GM19240 (cell line): ENCODE results near the gene SCAP.

Source experiments
- DNase-seq: peaks from one replicate; pipeline ENCODE4 v3.0.0; 2011; ENCODE audit warnings: low spot score; ENCODE audit not compliant: insufficient read length

Gene SCAP

GRCh38 chr3:47432673-47433072, 43.1 kb downstream of the SCAP start:
- DNase-seq: no peak

DNA sequence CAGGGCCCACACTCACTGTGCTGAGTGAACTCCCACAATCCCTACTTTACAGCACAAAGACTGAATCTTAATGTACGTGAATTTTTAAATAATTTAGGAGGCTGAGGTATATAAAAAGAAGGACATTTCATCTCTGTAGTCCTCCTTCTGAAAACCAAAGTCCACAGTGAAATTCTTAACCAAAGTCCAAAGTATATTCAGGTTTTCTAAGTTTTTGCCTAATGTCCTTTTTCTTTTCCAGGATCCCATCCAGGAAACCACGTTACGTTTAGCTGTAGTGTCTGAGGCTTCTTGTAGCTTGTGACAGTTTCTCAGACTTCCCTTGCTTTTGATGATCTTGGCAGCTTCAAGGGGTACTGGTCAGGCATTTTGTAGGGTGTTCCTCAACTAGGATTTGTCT, 44.5 kb downstream of the SCAP start:
- no peak for DNase-seq

GRCh38 chr3:47430606-47431005, 45.1 kb downstream of the SCAP start:
- no peak for DNase-seq

DNA sequence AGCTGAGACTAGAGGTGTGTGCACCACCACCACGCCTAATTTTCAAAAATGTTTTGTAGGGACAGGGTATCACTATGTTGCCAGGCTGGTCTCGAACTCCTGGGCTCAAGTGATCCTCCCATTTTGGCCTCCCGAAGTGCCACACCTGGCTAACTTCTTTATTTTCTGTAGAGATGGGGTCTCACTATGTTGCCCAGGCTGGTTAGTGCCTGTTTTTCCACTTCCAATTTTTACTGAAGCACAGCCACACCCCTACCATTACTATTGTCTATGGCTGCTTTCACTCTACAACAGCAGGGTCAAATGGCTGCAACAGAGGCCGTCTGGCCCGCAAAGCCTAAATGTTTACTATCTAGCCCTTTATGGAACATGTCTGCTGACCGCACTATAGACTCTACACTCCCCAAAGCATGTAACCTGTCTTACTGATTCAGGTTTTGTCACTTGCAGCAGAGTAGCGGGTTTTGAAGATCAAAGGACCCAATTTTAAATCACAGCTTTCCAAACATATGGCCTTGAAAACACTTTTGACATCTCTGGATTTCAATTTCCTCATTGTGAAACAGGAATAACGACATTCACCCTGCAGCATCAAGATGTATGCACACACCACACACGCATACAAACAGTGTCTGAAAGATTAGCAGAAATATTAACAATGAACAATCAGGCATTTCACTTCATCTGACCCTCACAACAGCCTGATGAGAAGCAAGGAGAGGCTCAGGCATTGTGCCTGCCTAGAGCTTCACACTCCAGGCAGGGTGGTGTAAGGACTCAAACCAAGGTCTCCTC, 46.1 kb downstream of the SCAP start:
- no peak for DNase-seq

- no peak for DNase-seq
These were observed 47.1 kb downstream of the SCAP start for GRCh38 chr3:47428662-47429061.

GRCh38 chr3:47427866-47428265, 47.9 kb downstream of the SCAP start:
- no peak for DNase-seq

- no peak for DNase-seq
These were observed 49.8 kb downstream of the SCAP start for GRCh38 chr3:47425959-47426358.

- no peak for DNase-seq
These were observed 50.4 kb downstream of the SCAP start for GRCh38 chr3:47425383-47425778.

DNA sequence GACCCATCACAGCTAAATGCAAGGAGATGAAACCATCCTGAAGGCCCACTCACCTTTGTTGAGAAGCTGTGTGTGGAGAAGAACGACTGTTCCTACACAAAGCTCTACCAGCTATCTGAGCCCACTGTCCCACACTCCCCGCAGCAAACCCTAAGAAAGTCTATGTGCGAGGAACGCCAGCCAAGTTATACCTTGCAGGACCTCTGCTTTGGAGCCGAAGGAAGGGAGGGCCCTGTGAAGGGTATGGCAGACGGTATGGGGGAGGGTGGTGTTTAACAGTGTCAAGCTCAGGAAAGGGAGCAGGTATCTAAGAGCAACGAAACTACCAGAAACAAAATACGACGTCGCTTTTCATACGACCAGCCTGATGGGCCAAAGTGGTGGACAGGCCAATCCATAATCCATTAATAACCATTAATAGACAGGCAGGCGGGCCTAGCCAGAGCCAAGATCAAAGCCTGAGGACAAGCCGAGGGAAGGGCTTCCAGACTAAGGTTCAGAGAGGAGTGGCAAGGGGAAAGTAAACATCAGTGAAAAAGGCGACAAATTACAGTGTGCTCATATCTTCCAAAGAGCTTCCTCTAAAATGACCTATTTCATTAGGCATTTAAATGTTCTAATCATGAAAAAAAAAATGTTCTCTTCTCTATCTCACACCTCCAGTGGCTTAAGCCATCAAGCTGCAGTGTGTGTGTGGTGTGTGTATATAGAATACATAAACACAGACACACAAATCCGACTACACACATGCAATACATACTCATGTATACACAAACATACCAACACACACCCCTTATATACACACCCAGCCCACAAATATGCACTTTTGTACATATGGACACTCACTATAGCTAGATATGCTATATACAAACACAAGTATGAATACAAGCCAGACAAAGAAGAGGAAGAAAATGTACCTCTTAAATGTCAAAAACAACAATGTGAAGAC, 51.0 kb downstream of the SCAP start:
- DNase-seq: no peak

DNA sequence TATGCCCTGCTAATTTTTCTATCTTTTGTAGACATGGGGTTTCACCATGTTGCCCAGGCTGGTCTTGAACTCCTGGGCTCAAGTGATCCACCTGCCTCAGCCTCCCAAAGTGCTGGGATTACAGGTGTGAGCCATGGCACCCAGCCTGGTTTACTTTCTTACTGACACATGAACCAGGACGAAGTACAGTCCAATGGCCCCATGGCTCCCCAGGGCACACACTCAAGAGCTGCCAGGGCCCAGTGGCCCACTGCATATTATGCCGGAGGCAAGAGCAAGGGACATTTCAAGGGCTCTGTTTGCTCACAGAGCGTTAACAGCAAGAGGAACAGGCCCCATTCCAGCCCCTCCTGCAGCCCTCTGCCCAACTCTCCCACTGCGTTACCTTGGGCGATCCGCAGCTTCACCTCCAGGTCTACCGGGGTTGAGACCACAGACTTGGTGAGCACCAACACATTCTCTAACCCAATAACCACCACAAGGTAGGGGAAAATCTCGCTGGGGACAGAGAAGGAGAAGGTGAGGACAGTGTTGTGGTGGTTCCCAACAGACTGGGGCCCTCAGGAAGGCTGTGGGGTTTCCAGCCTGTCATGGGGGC, 52.1 kb downstream of the SCAP start:
- DNase-seq: no peak

GRCh38 chr3:47422743-47423142, 53.0 kb downstream of the SCAP start:
- no peak for DNase-seq

- no peak for DNase-seq
These were observed 53.7 kb downstream of the SCAP start for GRCh38 chr3:47421741-47422649.

DNA sequence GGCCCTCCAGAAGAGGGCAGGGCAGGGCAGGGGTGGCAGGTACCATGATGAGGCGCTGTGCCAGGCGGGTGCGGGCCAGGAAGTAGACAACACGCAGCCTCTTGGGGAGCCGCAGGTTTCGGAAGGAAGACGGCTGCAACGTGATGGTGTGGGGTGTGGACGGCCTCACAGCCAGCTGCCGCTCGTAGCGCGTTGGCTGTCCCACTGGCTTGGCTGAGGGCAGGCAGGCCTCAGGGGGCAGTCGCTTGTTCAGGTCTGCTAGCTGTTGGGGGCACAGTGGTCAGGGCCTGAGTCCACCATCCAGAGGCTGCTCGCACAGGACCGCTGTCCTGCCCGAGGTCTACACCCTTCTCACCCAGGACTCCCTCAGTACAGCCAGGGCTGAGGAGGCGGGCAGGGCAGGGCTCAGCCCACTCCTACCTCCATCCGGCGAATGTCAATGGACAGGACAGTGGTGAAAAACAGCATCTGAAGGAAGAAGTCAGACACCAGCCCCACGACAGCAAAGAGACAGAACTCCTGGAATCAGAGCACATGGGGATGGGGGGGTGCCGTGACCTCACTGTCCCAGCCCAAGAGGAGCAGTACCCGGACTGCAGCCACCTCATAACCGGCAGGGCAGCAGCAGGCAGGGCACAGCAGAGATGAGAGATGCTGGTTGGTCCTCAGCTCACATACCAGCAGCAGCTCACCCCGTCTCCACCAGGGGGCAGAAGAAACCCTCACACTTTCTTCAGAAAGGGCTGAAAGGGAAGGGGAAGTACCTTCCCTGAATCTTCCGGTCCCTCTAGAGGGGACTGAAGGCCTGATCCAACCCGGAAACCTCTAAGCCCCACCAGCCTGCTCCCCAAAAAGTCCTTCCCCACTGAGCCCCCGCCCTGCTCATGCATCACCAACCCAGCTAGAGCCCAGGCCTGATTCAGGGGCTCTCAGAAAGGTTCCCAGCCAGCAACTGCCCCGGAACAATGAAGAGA, 54.9 kb downstream of the SCAP start:
- DNase-seq: peak; percentile 98

- no peak for DNase-seq
These were observed 55.7 kb downstream of the SCAP start for GRCh38 chr3:47420044-47420430.

- no peak for DNase-seq
These were observed 56.4 kb downstream of the SCAP start for GRCh38 chr3:47419083-47420043.

DNA sequence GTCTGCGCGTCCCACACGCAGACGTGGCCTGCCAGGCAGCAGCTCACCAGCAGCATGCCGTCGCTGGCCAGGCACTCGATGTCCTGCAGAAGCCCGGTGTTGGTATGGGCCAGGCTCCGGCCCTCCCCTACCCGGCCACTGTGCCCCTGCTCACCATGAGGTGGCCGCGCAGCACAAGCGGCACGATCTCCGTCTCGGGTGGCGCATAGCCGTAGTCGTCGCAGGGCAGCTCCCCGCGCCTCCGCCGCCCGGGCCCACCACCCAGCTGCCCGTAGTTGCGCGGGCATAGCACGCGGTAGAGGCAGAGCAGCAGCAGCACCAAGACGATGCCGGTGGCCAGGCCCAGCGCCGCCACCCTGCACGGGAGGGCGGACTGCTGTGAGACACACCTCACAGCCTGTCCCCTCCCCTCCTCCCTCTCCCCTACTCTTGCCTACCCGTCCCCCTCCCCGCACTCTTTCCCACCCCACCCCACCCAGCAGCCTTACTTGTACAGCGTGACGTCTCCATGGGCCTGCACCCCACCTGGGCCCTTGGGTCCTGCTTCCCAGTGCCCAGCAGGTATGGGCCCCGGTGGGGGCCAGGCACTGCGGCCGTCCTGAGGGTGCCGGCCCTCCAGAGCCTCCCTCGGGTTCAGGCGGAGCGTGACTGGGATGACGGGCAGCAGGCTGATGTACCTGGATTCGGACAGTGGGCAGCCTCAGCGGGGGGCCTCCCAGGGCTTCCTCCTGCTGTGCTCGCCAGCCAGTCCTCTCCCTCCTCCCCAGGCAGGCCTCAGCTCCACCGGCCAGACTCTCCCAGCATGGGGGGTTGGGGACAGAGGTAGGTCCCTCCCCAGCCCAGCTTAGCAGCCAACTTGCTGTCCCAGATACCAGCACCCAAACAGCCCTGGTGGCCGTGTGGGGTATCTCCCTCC, 57.3 kb downstream of the SCAP start:
- no peak for DNase-seq

GRCh38 chr3:47416041-47416440, 59.7 kb downstream of the SCAP start:
- DNase-seq: no peak
